Measurements from ENCODE around the gene ASTN2.
"Not testable (repeated sequence)": the region's sequence is repeated elsewhere in the genome, so short reads cannot be mapped to it uniquely, and the experiment has no call there.

The ASTN2 gene

DNA sequence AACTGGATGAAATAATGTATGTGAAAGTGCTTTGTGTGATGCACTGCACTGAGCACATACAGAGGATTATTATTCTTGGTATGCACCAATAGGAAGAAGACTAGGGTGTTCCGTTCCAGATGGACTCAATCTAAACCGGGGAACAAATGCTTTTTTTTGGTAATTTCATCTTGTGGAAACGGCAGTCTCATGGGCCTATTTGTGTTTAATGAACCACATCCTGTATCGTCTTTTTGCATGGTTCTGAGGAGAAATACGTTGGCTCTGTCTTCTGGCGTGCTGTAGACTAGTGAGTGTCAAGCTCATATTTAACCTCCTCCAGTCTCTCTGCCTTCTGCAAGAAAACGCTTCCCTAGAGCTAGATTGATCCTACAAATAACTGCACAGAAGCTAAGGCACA is 697.7 kb downstream of the ASTN2 start:
- no peak for DNase-seq

DNA sequence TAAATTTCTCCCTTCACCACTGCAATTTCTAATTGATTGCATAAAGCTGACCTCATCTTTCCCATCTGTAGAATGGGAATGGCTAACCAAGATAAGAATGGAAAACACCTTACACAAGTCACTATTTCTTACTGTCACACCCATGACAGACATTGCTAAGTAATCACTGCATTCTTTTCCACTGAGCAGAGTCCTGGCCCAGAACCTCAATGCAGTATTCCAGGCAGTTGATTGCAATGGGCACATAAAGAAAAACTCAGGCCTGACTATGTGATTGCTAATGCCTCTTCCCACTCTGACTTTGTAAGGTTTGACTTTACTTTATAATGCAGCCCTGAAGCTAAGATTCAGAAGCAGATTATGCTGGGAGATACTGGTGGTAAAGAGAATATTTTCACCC is 698.4 kb downstream of the ASTN2 start:
- DNase-seq, result no peak

DNA sequence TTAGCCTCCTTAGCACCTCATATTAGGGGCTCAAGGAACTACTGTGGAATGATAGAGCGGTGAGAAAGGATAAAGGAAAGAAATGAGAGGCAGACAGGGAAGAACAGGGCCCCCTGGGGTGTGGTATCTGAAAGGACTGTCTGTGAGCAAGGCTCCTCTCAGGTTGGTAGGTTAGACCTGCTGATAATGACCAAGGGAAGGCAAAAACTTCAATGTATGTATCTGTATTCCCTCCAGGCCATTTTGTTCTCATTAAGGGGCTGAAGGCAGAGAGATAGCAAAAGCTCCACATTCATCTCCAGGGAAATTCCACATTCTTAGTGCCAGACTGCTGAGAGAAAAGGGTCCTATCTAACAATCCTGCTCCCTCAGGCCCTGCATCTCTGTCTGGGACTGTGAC is 699.1 kb downstream of the ASTN2 start:
- DNase-seq, result no peak

DNA sequence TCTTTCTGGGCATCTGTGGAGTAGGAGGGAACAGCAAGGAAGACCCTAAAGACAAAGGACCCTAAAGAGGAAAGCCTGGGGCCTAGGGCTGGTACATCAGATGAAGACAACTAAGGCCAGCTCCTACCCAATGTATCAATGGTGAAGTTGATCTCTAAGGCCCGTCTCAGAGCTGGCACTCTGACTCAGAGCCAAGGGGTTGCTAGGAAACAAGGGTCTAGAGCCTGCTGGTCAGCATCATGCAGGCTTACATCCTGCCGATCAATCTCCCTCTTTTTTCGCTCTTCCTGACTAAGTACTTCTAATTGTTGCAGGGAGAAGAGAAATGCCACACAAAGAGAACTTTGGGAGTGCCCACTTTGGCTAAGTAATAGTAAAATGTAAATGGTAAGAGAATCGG is 701.6 kb downstream of the ASTN2 start:
- DNase-seq, result no peak

DNA sequence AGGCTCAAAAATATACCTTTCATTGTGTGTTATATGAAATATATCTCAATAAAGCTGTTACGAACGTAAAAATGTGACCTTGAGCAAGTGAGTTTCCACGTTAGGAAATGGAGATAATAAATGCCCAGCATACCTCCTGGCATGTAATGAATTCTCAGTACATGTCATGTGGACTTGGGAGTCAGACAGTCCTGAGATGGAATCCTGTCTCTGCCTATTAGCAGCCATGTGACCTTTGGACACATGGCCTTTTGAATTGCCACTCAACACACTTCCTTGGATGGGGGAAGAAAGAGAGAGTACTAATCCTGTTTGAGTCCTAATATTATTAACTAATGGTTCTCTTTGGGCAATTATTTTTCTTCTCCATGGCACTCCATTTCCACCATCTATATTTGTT is 702.1 kb downstream of the ASTN2 start:
- DNase-seq, result no peak

DNA sequence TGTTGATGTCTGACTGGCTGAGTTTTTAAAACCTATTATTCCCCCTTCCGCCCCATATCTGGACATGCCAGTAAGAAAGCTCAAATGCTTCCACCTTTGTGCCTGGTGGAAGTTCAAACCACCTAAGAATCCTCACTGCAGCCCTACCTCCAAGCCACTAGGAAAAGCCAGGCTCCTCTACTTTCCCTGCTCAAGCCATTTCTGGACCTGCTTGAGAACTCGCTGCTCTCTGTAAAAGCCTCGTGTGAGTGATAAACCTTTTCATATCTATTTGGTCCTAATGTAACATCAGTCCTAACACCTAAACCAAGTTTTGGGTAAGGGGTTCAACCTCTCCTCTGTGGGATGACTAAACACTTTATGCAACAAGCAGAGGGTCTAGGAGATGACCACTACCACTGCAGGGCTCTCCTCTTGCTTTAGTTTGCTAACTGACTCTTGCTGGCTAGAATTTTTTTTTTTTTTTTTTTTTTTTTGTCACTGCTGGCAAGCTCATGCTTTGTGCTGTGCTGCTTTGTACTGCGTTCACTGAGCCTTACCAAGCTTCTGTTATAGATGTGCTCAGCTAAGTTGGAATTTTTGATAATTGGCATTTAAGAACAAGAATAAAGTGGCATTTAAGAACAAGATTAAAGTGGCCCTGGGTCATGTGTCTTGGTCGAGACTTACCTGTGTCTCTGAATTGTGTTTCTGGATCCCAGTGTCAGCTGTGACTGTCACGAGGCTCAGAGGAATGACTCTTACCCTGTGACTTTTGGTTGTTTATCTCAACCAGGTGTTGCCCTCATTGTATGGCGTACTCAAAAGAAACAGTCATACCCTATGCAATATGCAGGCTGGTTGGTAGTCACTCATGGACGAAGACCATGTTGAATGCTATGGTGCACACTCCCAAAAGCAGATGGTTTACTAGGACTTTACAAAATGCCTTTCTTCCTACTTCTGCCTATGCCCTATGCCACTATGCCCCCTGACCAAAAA is 708.3 kb downstream of the ASTN2 start:
- no peak for DNase-seq

DNA sequence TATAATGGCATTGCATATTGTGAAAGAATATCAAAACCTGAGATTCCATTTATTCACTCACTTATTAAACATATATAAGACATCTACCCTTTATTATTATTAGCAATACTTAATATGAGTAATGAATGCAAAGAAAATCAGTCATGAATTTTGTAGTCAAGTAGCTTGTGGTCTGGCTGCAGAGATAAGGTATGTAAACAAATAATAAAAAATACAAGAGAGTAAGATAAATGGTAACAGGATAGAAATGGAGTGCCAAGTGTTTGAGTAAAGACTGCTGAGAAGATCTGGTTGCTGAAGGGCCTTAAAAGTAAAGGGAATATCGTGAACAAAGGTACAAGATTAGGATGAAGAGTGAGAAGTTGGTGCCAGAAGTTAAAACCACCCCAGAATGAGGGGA is 709.3 kb downstream of the ASTN2 start:
- no peak for DNase-seq

DNA sequence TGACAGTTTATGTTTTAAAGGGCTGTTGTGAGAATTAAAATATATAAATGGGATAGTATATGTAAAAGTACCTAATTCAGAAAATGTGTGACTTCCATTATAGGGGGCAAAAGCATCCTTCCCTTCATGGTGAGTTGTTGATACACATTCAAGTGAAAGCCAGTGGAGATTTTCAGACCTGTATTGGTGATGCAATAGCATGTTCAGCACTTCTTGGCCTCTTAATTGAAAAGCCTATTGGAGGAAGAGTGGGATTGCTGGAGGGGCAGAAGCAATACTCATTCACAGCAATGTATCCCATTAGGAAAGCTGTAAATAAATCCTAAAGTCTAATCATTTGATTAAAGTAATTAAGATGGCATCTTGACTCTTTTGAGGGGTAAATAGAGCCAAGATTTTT is 710.4 kb downstream of the ASTN2 start:
- DNase-seq, result no peak

DNA sequence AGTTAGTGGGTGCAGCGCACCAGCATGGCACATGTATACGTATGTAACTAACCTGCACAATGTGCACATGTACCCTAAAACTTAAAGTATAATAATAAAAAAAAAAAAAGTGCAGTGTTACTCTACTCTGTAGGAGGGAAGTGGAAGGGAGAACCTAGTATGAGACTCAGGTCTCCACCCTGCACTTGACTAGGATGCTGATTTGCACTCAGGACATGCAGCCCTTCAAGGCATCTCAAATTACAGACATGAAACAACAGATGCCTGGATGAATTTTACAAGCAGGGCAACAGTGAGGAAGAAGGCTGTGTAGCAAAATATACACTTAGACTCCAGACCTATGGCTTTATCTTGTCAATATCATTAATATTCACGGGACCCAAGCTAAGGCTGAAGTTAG is 711.2 kb downstream of the ASTN2 start:
- no peak for DNase-seq

DNA sequence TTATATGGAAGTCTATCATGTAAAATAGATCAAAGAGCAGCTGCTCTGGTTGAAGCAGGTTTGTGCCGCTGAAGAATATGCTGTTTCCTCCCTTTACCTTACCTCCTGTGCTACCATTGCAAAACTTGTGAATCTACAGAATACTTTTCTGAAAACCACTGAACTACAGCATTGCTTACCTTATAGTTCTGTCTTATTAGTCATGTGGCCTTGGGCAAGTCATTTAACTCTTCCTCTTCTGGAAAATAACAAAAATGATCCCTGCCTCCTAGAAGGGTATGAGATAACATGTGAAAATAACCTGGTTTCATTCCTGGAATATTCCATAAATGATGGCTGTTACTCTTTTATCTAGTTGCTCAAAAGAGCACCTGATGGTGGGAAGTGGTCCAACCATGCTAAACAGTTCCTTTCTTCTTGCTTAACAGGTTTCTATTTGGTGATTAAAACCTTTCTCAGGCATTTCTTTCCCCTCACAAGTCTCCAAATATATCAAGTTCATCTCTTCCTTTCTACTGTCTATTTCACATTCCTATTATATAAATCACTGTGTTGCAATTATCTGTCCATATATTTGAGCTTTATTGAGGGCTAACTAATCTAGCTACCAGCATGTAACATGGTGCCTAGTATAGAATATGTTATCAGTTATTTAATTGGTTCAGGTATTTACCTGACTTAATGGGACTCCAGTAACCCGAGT is 712.8 kb downstream of the ASTN2 start:
- no peak for DNase-seq

DNA sequence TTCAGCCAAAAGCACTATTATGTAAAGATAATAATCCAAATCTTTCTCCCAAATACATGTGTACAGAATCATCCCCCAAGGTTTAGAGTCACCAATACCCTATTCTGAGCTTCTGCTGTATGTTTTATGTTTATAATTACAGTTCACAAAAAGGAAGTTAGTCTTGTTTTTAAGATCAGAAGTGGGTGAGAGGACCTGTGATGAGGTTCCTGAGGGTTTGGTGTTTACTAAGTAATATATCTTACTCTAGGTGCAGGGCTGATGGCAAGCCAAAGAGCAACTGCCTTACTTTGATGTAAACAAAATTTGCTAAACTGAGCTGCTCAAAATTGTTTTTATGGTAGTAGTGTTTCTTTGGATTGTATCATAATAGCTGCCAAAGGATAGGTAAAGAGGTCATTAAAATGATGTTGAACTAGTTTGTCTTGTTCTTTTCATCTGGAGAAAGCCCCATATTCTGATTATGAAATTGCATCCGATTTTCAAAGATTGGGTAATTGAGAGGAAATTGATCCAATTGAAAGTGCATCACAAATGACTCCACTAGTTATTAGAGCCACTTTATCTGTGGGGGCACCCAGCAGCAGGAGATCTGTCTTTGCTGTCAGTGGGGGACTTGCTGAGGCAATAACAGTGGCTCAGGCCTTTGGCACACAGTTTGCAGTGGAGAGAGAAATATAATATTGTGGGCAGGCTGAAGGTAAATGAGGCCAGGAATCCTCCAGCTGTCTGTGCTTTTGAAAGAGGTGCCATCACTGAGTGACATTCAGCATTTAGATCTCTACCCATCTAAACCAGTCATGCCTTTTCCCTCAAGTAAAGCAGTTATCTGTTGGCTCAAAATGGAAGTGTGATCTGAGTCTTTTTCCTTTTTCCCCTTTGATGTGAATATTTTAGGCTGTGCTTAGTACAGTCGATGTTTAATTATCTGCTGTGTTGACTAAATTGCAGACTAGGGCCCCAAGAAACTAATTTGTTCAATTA is 713.7 kb downstream of the ASTN2 start:
- no peak for DNase-seq

DNA sequence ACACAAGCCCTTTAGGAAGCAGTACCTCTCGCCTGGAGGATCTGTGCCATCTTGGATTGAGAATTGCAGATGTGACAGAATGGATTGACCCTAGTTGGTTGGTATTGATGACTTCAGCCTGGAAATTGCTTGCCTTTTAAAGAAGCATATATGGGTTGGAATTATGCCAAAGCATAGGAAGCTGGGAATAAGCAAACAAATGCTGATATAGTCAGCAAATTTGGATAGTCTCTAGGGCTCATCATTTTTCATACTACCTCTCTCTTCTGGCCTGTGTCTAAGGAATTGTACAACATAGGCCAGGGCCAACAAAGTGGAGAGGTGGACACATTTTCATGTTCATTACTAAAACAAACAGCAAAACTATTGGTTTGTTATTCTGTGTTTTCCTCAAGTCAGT is 714.6 kb downstream of the ASTN2 start:
- DNase-seq, result no peak

DNA sequence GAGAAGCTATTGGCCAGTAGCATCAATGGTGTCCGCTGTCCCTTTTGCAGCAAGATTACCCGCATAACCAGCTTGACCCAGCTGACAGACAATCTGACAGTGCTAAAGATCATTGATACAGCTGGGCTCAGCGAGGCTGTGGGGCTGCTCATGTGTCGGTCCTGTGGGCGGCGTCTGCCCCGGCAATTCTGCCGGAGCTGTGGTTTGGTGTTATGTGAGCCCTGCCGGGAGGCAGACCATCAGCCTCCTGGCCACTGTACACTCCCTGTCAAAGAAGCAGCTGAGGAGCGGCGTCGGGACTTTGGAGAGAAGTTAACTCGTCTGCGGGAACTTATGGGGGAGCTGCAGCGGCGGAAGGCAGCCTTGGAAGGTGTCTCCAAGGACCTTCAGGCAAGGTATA is 717.0 kb downstream of the ASTN2 start:
- DNase-seq, result no peak

DNA sequence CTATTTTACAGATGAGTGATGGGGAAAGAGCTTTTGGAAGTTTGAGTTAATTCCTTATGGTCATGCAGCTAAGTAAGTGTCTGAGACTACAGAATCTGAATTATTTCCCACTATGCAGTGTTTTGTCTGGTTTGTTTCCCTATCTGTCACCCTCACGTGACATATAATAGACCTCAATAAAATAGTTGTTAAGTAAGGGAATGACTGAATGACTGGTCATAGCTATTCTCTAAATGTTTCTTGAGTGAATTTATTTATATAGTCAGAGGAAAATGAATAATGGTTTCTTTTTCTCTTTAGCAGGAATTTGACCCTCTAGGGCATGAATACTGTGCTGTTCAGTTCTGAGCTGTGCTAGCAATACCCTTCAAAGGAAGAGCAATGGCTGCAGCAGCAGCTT is 717.5 kb downstream of the ASTN2 start:
- no peak for DNase-seq

DNA sequence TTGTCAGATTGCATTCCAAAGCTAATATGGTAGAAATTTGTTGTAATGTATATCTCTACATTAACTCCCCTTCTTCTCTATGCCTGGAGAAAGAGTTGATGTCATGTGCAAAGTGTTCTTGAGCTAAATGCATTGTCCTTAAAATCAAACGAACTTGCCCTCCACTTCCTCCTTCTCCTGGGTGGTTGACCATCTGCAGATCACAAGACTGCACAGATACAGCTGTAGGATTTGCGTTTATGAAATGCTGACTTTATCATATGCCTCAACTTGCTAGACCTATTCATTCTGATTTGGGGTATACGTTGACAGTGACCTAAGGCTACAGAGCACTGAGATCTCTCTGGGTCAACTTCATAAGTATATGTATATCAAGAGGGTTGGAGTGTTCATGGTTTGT is 719.4 kb downstream of the ASTN2 start:
- DNase-seq, result peak in 1 of 2 donors; percentile 27

DNA sequence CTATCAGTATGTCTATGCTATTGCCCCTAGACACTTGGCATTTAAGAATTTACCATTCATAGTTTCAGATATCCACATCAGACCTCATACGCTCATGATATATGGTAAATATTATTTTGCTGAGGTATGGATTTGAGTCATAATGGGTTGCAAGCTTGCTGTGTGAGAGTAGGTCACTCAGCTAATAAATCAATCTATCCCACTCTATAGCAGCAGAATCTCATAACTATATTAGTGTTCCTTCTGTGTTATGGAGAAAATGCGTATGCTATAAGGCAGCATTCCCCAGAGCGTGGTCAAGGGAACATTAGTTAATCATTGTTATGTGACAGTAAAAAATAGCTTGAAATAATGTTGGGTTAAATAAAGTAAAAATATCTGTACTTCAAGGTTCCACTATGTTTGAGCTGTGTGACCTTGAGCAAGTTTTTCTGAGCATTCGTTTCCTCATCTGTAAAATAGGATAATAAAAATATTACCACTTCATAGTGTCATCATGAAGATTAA is 720.0 kb downstream of the ASTN2 start:
- DNase-seq, result no peak

DNA sequence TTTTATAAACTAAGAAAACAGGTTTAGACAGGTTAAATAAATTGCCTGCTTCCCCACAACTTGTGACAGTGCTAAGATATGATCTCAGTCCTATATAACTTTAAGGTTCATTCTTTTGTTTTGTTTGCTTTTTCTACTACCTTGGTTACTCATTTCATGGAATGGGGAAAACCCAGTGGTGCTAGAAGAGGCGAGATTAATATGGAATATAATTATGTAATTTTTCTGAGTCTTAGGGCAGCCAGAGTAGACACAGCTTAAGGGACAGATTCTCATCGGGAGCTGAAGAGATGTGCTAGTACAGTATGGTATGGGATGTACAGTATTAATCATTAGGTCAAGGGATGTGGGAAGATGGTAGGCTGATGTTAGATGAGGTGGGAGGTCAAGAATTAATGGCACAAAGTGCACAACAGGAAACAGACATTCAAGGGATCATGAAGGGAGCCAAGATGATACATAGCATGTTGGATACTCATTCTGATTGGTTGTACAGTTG is 721.6 kb downstream of the ASTN2 start:
- peak in 1 of 2 donors; percentile 34 for DNase-seq

DNA sequence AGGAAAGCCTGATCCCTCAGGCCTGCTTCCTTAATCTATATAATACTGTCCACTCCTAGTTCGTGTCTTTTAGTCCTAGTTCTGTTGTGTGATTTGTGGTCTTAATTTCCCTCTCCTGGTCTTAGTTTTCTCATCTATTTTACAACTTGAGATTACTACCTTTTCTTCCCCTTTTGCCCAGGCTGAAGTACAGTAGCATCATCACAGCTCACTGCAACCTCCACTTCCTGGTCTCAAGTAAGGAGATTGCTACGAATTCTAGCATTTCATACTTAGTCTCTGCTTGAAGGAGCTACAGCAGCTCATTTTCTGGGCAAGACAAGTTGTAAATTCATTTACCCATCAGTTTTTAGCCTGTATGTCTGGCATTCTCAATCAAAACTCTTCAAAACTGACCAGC is 722.2 kb downstream of the ASTN2 start:
- no peak for DNase-seq

DNA sequence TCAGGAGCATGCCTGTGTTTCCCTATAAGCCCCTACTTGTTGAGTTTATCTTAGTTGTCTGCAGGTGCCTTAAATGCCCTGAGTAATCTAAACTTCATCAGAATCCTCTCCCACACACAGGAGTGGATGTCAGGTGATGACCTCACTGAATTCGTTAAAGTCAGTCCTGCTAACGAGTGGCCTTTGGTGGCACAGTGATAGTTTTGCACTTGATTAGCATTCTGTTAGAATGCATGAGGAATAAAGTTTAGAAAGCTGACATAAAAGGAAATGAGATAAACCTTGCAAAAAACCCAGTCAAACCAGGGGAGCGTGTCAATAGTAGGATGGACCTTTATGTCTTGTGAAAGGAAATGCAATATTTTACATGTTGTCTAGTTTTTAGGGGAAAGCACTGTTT is 723.2 kb downstream of the ASTN2 start:
- no peak for DNase-seq

DNA sequence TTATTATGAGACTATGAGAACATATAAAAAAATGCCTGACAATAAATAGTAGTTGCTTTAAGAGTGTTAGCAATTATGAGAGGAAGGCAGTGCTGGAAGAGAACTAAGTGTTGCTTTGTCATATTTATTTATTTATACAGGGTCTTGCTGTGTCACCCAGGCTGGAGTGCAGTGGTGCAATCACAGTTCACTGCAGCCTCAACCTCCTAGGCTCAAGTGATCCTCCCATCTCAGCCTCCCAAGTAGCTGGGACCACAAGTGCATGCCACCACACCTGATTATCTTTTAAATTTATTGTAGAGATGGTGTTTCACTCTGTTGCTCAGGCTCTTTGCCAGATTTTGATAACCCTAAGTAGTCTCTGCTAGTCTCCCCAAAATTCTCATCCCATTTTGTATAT is 724.1 kb downstream of the ASTN2 start:
- DNase-seq, result not testable (repeated sequence)

DNA sequence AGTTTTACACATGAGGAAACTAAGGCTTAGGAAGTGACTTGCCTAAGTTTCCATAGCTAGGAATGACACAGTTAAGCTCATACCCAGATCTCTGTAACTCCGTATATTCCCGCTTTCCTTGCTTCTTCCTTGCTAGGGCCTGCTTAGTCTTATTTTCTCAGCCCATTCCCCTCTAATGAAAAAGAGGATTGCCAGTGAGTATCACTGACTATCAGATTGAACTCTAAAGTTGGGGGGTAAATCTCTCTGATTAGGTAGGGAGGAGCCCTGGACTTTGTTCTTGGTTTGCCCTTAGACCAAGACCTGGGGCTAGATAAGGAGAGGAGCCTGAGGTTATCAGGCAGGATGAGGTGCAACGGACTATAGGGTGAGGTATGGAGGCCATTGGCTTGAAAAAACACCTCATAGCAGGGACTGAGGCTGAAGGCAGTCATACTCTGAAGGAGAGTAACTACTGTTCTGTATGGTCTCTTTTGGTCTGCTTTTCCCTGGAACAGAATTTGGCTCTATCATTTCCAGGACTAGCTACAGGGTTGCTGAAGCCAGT is 725.3 kb downstream of the ASTN2 start:
- DNase-seq, result no peak

DNA sequence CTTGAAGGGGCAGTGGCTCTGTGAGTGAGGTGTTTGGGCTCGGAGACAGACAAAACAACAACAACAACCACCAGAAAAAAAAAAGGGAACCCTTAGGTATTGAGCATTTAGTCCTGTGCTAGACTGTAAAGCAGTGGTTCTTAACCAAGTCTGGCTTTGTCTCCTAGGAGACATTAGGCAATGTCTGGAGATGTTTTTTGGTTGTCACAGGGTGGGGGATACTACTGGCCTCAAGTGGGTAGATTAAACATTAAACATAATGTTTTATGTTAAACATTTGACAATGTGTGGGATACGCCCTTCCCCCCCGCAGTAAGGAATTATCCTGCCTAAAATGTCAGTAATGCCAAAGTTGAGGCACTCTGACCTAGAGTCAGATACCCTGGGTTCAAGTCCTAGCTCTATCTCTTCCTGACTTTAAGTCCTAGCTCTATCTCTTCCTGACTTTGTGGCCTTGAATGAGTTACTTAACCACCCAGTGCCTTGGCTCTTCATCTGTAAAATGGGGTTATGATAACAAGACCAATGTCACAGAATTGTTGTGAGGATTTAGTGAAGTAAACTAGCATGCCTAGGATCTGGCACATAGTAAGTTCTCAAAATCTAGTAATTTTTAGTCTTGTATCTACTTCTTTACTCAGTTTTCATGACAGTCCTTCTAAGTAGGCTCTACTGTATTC is 725.9 kb downstream of the ASTN2 start:
- DNase-seq, result no peak
